A673 (cell line): Measurements from ENCODE around the gene GPATCH2.

Experiments
- EZH2 ChIP-seq: fragments of 200-600 bp; sonication (generic); IDR thresholded peaks from 2 replicates; pipeline ENCODE4 v1.6.1; 2017; ENCODE audit warnings: borderline replicate concordance, low read depth, mild to moderate bottlenecking, mixed read lengths, antibody characterized with exemption, low read length; ENCODE audit not compliant: poor library complexity, severe bottlenecking
- TF ChIP-seq, protein P1 (sequence below): fragments of 300-800, 200-600 bp; sonication (generic); conservative IDR thresholded peaks from 2 replicates; pipeline ENCODE4 v1.5.1; 2017; ENCODE audit warnings: low read depth, mild to moderate bottlenecking, antibody characterized with exemption, low read length, moderate library complexity, mixed read lengths

DNA sequence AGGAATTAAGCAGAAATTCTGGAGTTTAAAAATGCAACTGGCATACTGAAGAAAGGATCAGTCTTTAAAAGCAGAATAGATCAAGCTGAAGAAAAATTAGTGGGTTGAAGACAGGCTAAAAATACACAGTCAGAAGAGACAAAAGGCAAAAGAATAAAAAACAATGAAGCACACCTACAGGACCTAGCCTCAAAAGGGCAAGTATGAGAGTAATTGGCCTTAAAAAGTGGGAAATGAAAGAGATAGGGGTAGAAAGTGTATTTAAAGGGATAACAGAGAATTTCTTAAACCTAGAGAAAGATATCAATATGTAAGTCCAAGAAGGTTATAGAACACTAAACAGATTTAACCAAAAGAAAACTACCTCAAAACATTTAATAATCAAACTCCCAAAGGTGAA is 152.4 kb downstream of the GPATCH2 start:
- TF ChIP-seq, protein P1, sequence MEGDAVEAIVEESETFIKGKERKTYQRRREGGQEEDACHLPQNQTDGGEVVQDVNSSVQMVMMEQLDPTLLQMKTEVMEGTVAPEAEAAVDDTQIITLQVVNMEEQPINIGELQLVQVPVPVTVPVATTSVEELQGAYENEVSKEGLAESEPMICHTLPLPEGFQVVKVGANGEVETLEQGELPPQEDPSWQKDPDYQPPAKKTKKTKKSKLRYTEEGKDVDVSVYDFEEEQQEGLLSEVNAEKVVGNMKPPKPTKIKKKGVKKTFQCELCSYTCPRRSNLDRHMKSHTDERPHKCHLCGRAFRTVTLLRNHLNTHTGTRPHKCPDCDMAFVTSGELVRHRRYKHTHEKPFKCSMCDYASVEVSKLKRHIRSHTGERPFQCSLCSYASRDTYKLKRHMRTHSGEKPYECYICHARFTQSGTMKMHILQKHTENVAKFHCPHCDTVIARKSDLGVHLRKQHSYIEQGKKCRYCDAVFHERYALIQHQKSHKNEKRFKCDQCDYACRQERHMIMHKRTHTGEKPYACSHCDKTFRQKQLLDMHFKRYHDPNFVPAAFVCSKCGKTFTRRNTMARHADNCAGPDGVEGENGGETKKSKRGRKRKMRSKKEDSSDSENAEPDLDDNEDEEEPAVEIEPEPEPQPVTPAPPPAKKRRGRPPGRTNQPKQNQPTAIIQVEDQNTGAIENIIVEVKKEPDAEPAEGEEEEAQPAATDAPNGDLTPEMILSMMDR: no peak
- no peak for TF ChIP-seq EZH2
